ENCODE data around the gene SH3BP5.

SH3BP5 gene

GRCh38 chr3:15218689-15219088 lies 113.7 kb downstream of the SH3BP5 start:
- H3K27me3 Mint-ChIP-seq: no peaks in the 10 kb centered on the region
- no peak overlapping the region for H3K27ac Mint-ChIP-seq
- peaks cover 86% of the 10 kb centered on the region for H3K36me3 Mint-ChIP-seq (ENCODE audit: low read depth)
- DNase-seq: no peak
- peaks cover 12% of the 10 kb centered on the region for H3K4me1 Mint-ChIP-seq (ENCODE audit: low read depth)
- no peaks in the 10 kb centered on the region for H3K9me3 Mint-ChIP-seq
- no peak overlapping the region for H3K4me3 Mint-ChIP-seq

- Mint-ChIP-seq H3K9me3 (no peaks in the 10 kb centered on the region), H3K4me1 (ENCODE audit: low read depth) (peaks cover 12% of the 10 kb centered on the region), H3K4me3 (no peak overlapping the region), H3K27ac (no peak overlapping the region), H3K27me3 (no peaks in the 10 kb centered on the region), H3K36me3 (ENCODE audit: low read depth) (peaks cover 85% of the 10 kb centered on the region)
- DNase-seq: no peak
Measured at GRCh38 chr3:15217841-15218267, 114.5 kb downstream of the SH3BP5 start.

- Mint-ChIP-seq H3K27ac (peak overlapping the region; percentile 55), H3K36me3 (ENCODE audit: low read depth) (peaks cover 85% of the 10 kb centered on the region), H3K4me1 (ENCODE audit: low read depth) (peaks cover 12% of the 10 kb centered on the region), H3K9me3 (no peaks in the 10 kb centered on the region), H3K4me3 (no peak overlapping the region), H3K27me3 (no peaks in the 10 kb centered on the region)
- DNase-seq: no peak
Measured at GRCh38 chr3:15217011-15217671, 115.2 kb downstream of the SH3BP5 start.

- no peaks in the 10 kb centered on the region for H3K9me3 Mint-ChIP-seq
- no peak overlapping the region for H3K4me3 Mint-ChIP-seq
- peak overlapping the region; percentile 40 for H3K27ac Mint-ChIP-seq
- peaks cover 13% of the 10 kb centered on the region for H3K4me1 Mint-ChIP-seq (ENCODE audit: low read depth)
- H3K27me3 Mint-ChIP-seq: no peaks in the 10 kb centered on the region
- DNase-seq: no peak
- H3K36me3 Mint-ChIP-seq (ENCODE audit: low read depth): peaks cover 86% of the 10 kb centered on the region
Measured at GRCh38 chr3:15216501-15216900, 115.9 kb downstream of the SH3BP5 start.

GRCh38 chr3:15215996-15216395 lies 116.4 kb downstream of the SH3BP5 start:
- H3K4me1 Mint-ChIP-seq (ENCODE audit: low read depth): peaks cover 15% of the 10 kb centered on the region
- DNase-seq: no peak
- no peaks in the 10 kb centered on the region for H3K9me3 Mint-ChIP-seq
- peaks cover 89% of the 10 kb centered on the region for H3K36me3 Mint-ChIP-seq (ENCODE audit: low read depth)
- H3K27me3 Mint-ChIP-seq: no peaks in the 10 kb centered on the region
- peak overlapping the region; percentile 18 for H3K27ac Mint-ChIP-seq
- no peak overlapping the region for H3K4me3 Mint-ChIP-seq

GRCh38 chr3:15214758-15215157 lies 117.6 kb downstream of the SH3BP5 start:
- DNase-seq: no peak
- no peaks in the 10 kb centered on the region for H3K27me3 Mint-ChIP-seq
- H3K4me3 Mint-ChIP-seq: no peak overlapping the region
- no peaks in the 10 kb centered on the region for H3K9me3 Mint-ChIP-seq
- peaks cover 88% of the 10 kb centered on the region for H3K36me3 Mint-ChIP-seq (ENCODE audit: low read depth)
- H3K4me1 Mint-ChIP-seq (ENCODE audit: low read depth): peaks cover 20% of the 10 kb centered on the region
- no peak overlapping the region for H3K27ac Mint-ChIP-seq

- Mint-ChIP-seq H3K27me3 (no peaks in the 10 kb centered on the region), H3K36me3 (ENCODE audit: low read depth) (peaks cover 78% of the 10 kb centered on the region), H3K4me1 (ENCODE audit: low read depth) (peaks cover 32% of the 10 kb centered on the region), H3K27ac (no peak overlapping the region), H3K4me3 (no peak overlapping the region), H3K9me3 (no peaks in the 10 kb centered on the region)
- no peak for DNase-seq
Measured at GRCh38 chr3:15211937-15212336, 120.4 kb downstream of the SH3BP5 start.

GRCh38 chr3:15207836-15208504 lies 124.4 kb downstream of the SH3BP5 start:
- no peaks in the 10 kb centered on the region for H3K9me3 Mint-ChIP-seq
- no peaks in the 10 kb centered on the region for H3K27me3 Mint-ChIP-seq
- H3K4me3 Mint-ChIP-seq: peak overlapping the region; percentile 81
- H3K27ac Mint-ChIP-seq: no peak overlapping the region
- peaks cover 29% of the 10 kb centered on the region for H3K4me1 Mint-ChIP-seq (ENCODE audit: low read depth)
- H3K36me3 Mint-ChIP-seq (ENCODE audit: low read depth): peaks cover 48% of the 10 kb centered on the region
- DNase-seq: no peak

- DNase-seq: peak; percentile 48
- peak overlapping the region; percentile 77 for H3K27ac Mint-ChIP-seq
- H3K4me3 Mint-ChIP-seq: peak overlapping the region; percentile 81
Measured at GRCh38 chr3:15206662-15207576, 125.5 kb downstream of the SH3BP5 start.

GRCh38 chr3:15205934-15206661 lies 126.3 kb downstream of the SH3BP5 start, which contains the start of gene CAPN7:
Gene CAPN7, plus strand, starts transcription at chr3:15206246. Its CDS starts 250 bp downstream, at chr3:15206496.
- DNase-seq: peak; percentile 97
- Mint-ChIP-seq H3K9me3 (no peaks in the 10 kb centered on the region), H3K4me3 (peak within 1 kb of the TSS; percentile 81), H3K36me3 (ENCODE audit: low read depth) (peaks cover 30% of the 10 kb centered on the region), H3K27me3 (no peaks in the 10 kb centered on the region), H3K27ac (peak within 1 kb of the TSS; percentile 91), H3K4me1 (ENCODE audit: low read depth) (peaks cover 26% of the 10 kb centered on the region)

More at GRCh38 chr3:15206662-15207576, 125.5 kb downstream of the SH3BP5 start:
- H3K9me3 Mint-ChIP-seq: no peaks in the 10 kb centered on the region
- H3K4me1 Mint-ChIP-seq (ENCODE audit: low read depth): peaks cover 29% of the 10 kb centered on the region
- peaks cover 37% of the 10 kb centered on the region for H3K36me3 Mint-ChIP-seq (ENCODE audit: low read depth)
- no peaks in the 10 kb centered on the region for H3K27me3 Mint-ChIP-seq

- DNase-seq: no peak
- H3K9me3 Mint-ChIP-seq: no peaks in the 10 kb centered on the region
- H3K27ac Mint-ChIP-seq: peak overlapping the region; percentile 91
- no peaks in the 10 kb centered on the region for H3K27me3 Mint-ChIP-seq
- H3K36me3 Mint-ChIP-seq (ENCODE audit: low read depth): peaks cover 25% of the 10 kb centered on the region
- peaks cover 24% of the 10 kb centered on the region for H3K4me1 Mint-ChIP-seq (ENCODE audit: low read depth)
- H3K4me3 Mint-ChIP-seq: peak overlapping the region; percentile 79
Measured at GRCh38 chr3:15205482-15205933, 126.9 kb downstream of the SH3BP5 start.

Data from activated T-cell treated with anti-CD3 and anti-CD28 coated beads, Interleukin-2, amount 50 U/mL, for 24 hours (primary cell).